GM19467 (cell line): Measurements from ENCODE around the gene MT1HL1.
"Not testable (repeated sequence)": the region's sequence is repeated elsewhere in the genome, so short reads cannot be mapped to it uniquely, and the experiment has no call there.

Source experiments
- ATAC-seq: cut with Tn5 transposase; IDR thresholded peaks from one replicate; pipeline ENCODE4 v1.9.1; 2021; ENCODE audit warnings: mild to moderate bottlenecking, moderate library complexity; ENCODE audit not compliant: unreplicated experiment

MT1HL1 gene

DNA sequence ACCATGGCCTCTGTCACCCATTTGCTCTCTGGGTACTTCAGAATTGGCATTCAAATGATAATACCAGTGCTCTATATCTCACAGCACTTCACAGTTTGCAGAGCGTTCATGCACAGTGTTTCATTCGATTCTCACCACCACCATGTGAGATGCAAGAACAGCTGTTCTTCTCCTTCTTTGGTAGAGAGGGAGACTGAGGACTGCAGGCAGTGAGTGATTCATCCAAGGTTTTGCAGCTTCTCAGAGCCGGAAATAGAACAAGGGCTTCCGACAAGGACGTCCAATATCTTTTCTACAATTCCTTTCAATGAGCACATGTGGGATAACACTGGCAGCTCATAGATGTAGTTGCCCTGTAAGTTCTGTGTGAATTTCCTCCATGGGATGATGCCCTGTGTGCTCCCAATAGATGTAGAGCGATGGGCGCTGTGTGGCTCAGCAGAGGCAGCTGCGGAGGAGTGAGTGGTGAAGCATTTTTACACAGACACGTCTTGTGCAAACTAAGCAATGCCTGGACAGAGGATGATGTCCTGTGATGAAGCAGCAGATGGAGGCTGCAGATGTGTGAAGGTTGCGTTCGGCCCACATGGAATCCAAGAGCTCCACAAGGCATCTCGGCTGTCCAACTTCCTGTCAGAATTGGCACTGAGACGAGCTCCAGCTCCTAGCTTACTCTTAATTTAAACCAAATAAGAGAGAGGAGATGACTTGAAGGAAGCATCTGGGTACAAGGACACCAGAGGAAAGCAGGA, 24.9 kb downstream of the MT1HL1 start:
- no peak for ATAC-seq

- ATAC-seq, result no peak
Measured at GRCh38 chr1:236978740-236979139, 25.5 kb downstream of the MT1HL1 start.

- no peak for ATAC-seq
Measured at GRCh38 chr1:236975461-236975860, 28.8 kb downstream of the MT1HL1 start.

GRCh38 chr1:236974025-236974424, 30.2 kb downstream of the MT1HL1 start:
- ATAC-seq, result not testable (repeated sequence)

- no peak for ATAC-seq
Measured at GRCh38 chr1:236966636-236967035, 37.6 kb downstream of the MT1HL1 start.

DNA sequence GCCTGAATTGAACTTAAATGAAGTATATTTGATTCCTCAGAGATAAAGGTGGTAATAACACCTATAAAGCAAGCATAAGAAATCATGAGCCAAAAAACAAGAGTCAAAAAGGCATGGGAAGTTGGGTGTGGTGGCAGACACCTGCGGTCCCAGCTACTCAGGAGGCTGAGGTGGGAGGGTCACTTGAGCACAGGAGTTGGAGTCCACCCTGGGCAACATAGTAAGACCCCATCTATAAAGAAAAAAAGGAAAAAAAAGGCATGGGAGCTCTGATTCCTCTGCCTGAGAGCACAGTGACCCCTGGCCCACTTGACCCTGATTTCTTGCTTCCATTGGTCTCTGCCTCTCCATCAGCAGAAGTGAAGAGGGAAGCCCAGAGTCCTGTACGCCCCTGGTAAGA, 40.3 kb downstream of the MT1HL1 start:
- no peak for ATAC-seq

DNA sequence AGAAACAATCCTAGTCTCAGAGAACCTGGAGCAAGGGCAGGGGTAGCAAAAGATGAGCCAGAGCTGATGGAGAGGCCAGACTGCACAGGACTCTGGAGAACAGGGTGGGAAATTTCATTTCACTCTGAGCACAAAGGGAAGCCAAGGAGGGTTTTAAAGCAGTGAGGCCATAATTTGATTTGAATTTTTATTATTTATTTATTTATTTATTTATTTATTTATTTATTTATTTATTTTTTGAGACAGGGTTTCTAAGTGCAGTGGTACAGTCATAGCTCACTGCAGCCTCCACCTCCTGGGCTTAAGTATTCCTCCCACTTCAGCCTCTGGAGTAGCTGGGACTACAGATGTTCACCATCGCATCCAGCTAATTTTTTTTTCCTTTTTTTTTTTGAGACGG, 45.1 kb downstream of the MT1HL1 start:
- ATAC-seq, result no peak

GRCh38 chr1:236957235-236957634, 47.0 kb downstream of the MT1HL1 start:
- no peak for ATAC-seq
